KOPT-K1 (cell line): Measurements from ENCODE around the gene PPP2R1B.

ENCODE experiments used
- H3K27ac ChIP-seq: fragments of 200-600 bp; sonication (generic); 2 replicates; pipeline ENCODE4 v1.5.1; 2016; ENCODE audit warnings: antibody characterized with exemption, mild to moderate bottlenecking, low read depth, low read length; ENCODE audit not compliant: poor library complexity, severe bottlenecking
- H3K36me3 ChIP-seq: fragments of 200-600 bp; sonication (generic); 2 replicates; pipeline ENCODE4 v1.5.1; 2017; ENCODE audit warnings: antibody characterized with exemption, mild to moderate bottlenecking, low read length, moderate library complexity; ENCODE audit not compliant: insufficient read depth
- H3K9me3 ChIP-seq: fragments of 200-600 bp; sonication (generic); 2 replicates; pipeline ENCODE4 v1.5.1; 2017; ENCODE audit warnings: antibody characterized with exemption, low read length, mild to moderate bottlenecking; ENCODE audit not compliant: insufficient read depth, poor library complexity, severe bottlenecking

Gene PPP2R1B

DNA sequence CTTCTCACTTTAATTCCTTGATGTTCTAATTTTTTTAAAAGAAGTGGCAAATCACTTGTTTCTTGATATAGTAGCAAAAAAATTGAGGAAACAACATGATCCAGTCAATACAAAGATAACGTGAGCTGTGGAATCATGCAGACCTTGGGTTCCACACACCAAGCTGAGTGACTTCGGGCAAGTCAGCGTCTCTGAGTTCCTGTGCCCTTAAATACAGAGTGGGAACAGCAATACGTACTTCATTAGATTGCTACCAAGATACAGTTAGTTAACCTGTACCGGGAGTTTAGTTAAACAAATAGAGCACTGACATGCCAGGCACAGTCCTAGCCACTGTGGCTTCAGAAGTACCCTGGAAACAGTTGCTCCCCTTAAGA is 58.5 kb downstream of the PPP2R1B start:
- H3K27ac ChIP-seq, result no peak overlapping the region
- H3K9me3 ChIP-seq, result no peaks in the 10 kb centered on the region
- H3K36me3 ChIP-seq, result peaks cover 90% of the 10 kb centered on the region

DNA sequence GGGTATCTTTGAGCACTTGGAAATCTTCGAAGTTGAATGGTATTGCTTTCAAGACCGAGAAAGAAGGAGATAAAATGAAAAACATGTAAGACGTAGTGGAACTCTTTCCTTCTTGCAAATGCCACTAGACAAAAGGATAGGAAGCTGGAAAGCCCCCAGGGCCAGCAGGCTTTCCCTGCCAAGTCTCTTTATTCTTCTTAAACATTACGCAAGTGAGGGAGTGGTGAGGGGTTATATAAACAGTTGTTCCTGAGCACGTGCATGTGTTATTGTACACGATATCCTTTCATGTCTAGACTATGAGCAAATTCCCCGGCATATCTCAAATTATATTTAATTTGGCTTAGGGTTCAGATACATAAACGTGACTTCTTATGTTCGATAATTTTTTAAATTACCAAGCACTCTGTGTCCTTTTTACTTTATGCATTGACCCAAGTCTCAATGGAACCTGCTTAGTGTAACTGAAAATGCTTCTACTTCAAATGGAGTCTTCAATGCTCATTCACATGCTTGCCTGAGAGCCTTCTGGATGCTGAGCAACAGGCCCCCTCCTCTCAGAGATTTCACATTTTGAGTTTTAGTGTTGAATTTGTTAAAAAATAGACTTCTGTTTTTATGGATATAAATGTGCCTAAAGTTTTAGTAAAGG is 59.0 kb downstream of the PPP2R1B start:
- H3K9me3 ChIP-seq, result no peaks in the 10 kb centered on the region
- H3K27ac ChIP-seq, result no peak overlapping the region
- peaks cover 90% of the 10 kb centered on the region for H3K36me3 ChIP-seq

DNA sequence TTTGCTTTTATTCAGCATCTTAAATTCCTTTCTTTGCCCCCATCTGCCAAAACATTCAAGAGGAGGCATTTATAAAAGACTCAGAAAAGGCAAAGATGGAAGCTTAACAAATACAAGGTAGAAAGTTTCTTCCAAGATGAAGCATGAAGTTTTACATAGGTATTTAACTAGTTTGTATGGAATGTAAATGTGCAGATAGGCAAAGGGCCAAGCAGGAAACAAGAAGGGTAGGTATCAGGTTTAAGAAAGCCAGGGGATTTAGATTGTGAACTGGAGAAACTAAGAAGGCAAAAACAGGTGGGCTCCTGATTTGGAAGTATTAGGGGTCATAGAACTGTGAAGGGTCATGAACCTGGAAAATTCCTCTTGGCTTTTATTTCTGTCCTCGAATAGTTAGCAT is 62.6 kb downstream of the PPP2R1B start:
- no peaks in the 10 kb centered on the region for H3K9me3 ChIP-seq
- H3K36me3 ChIP-seq, result peaks cover 64% of the 10 kb centered on the region
- no peak overlapping the region for H3K27ac ChIP-seq

DNA sequence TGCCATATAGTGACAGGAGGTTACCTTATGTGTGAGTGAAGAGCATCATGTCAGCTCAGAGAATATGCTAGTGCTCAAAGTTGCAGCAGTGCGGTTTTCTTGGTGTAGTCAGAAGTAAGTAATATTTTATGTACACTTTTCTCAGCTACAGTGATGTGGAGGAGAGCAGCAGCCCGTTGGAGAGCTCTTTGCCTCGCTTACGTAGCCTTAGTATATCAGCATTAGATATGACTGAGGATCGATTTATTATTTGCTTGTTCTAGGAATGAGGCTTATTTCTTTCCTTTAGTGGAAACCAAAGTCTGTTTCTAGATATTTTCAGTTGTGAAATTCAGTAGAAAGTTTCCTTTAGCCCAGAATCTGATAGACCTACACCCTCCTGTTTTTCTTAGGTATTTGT is 63.6 kb downstream of the PPP2R1B start:
- Histone ChIP-seq H3K27ac (no peak overlapping the region), H3K9me3 (no peaks in the 10 kb centered on the region), H3K36me3 (peaks cover 54% of the 10 kb centered on the region)

DNA sequence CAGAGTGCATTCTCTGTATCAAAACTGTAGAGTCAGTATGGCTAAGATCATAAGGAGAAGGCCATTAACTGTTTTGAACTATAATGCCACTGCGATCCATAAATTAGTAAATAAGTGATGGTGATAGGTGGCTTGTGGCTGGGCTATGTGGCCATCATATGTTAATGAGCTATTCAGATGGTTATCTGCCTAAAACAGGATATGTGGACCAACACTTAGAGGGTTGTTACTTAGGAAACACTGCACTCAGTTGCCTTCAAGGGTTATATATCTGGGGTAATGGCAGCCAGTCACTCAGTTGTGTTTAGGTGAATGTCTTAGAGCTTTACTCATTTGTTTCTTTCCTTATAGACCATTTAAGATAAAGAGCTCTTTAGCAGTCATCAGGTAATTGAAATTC is 66.0 kb downstream of the PPP2R1B start:
- Histone ChIP-seq H3K9me3 (no peaks in the 10 kb centered on the region), H3K36me3 (peaks cover 34% of the 10 kb centered on the region), H3K27ac (no peak overlapping the region)

DNA sequence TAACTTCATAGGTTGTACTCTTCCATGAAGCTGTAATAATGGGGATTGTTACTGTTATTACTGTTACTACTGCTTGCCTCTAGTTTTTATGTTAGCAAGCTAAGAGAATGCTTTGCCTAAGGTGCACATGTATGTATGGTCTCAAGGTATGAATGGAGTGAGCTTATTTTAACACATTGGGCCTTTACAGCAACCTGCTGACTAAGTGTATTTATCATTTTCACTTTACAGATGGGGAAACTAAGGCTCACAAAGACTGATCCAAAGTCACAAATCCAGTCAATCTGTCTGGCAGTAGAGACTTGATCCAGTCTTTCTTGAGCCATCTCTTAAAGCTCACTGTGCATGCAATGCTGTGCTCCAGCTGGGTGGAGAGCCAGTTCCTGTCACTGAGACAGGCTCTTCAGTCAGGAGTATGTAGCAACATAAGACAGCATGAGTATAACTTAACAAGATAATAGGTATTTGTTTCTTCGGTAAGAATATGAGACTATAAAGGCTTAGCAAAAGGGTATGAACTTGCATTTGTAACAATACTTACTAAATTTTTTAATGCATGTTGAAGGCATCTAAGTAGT is 66.5 kb downstream of the PPP2R1B start:
- Histone ChIP-seq H3K9me3 (no peaks in the 10 kb centered on the region), H3K36me3 (peaks cover 34% of the 10 kb centered on the region), H3K27ac (no peak overlapping the region)

DNA sequence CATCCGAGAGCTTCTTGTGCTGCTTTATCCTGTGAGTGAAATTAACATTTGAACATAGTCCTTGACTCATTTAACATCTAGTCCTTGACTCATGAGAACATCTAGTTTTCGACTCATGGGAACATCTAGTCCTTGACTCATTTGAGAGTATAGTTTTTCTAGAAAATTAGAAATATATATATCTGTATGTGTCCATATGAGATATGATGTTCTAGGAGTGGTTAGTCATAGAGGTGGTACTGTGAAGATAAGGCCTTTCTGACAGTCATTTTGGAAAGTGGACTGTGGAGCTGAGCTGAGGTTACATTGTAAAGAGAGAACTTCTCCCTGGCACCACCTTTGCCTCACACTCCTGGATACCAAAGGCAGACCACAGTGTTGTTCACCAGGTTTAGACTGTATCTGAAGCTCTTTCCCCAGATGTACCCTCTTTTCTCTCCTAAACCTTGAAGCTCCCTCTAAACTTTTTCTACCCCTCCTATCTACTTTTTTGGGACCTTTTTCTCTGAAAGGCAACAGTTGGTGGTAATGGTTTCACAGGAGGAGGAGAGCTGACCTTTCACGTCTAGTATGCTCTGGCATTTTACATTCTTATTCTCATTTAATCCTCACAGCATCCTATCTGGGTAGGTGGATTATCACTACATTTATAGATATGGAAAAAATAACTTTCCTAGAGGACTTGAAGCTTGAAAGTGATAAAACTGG is 67.2 kb downstream of the PPP2R1B start:
- Histone ChIP-seq H3K27ac (no peak overlapping the region), H3K9me3 (no peaks in the 10 kb centered on the region), H3K36me3 (peaks cover 29% of the 10 kb centered on the region)

DNA sequence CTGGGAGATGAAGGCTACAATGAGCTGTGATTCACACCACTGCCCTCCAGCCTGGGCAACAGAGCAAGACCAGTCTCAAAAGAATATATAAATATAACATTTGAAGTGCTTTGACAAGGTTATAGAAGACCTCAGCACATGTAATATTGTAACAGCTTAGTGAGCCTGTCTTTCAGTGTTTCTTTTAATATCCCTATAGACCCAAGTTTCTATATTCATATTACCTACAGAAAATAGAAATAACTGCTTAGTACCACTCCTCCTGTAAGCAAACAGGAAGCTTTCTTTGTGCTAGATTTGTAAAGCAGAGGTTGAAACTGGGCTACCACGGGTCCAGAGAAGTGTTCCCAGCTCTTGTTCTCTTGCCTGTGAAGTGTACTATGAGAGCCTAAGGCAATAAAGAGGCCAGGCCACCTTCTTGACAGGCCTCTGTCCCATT is 68.2 kb downstream of the PPP2R1B start:
- Histone ChIP-seq H3K27ac (no peak overlapping the region), H3K9me3 (no peaks in the 10 kb centered on the region), H3K36me3 (peaks cover 18% of the 10 kb centered on the region)

DNA sequence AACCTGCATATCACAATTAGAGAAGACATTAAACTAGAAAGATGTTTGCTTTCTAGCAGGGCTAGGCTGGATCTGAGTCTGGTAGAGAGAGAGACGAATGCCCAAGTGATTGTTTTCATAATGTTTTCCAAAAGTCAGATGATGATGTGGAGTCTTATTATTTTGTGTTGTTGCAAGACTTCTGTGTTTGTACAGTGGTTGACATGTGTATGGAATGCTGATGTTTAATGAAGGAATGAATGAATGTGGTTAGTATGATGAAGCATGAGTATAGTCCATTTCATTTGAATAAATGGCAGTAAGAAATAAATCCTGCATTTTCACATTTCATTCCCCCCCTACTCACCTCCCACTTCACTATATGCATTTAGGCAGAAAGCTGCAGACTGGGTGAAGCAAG is 69.6 kb downstream of the PPP2R1B start:
- Histone ChIP-seq H3K27ac (no peak overlapping the region), H3K36me3 (peaks cover 7% of the 10 kb centered on the region; the same call in 1 of the 2 replicates)

DNA sequence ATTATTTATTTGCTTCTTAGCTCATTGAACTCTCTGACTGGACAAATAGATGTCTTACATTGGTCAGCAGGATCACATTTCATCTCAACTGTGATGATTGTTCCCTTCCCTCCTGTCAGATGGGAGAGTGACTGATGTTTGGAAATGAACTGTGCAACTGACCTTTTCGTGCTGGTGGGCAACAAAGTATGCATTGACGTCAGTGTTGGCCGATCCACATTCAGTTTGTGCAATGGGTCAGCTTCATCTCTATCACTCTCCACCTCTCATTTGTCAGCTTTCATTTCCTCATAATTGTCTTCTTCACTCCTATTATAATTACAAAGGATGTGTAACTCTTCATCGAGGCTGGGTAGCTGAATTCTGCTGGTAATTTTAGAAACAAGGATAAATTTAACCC is 71.3 kb downstream of the PPP2R1B start:
- peaks cover 18% of the 10 kb centered on the region; the same call in 1 of the 2 replicates for H3K36me3 ChIP-seq
- no peaks in the 10 kb centered on the region for H3K9me3 ChIP-seq
- H3K27ac ChIP-seq, result no peak overlapping the region

More for the DNA sequence above, 69.6 kb downstream of the PPP2R1B start:
- H3K9me3 ChIP-seq, result no peaks in the 10 kb centered on the region

DNA sequence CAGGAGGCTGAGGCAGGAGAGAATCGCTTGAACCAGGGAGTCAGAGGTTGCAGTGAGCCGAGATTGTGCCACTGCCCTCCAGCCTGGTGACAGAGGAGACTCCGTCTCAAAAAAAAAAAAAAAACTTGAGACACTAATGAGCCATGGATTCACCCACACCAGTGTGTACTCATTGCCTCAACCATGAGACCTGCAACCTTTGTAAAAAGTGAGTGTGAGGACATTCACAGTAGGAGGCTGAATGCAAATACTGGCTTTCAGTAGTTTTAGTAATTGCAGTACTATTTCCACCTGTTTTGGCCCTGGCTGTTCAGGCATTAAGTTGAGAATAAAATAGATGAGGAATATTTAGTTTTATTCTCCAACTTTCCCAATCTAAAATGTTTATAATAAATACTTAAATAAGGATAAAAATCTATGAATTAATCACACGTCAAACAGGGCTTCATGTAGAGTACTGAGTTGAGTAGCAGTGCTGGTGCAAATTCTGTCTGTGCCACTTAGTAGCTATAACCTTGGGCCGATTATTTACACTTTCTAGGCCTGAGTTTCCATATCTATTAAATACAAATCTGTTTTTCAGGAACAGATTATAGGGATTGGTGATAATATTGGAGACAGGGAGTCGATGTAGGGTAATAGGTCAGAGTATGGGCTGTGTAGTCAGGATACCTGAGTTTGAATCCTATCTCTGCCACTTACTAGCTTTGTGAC is 72.8 kb downstream of the PPP2R1B start:
- Histone ChIP-seq H3K36me3 (peaks cover 29% of the 10 kb centered on the region), H3K27ac (no peak overlapping the region), H3K9me3 (no peaks in the 10 kb centered on the region)

DNA sequence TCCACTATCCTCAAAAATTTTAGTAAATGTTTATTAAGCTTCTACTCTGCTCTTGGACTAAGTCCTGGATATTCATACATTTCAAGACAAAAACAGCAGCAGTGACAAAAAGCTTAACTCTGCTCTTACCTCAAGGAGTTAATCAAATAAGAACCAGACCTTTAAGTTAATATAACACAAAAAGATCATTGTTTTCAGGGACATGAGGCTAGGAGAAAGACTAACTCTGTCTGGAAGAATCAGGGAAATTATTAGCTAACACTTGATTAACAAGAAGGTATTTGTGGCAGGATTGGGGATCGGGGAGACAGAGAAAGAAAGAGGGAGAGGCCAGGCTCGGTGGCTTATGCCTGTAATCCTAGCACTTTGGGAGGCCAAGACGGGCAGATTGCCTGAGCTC is 74.4 kb downstream of the PPP2R1B start:
- peaks cover 35% of the 10 kb centered on the region for H3K36me3 ChIP-seq
- no peak overlapping the region for H3K27ac ChIP-seq
- no peaks in the 10 kb centered on the region for H3K9me3 ChIP-seq

DNA sequence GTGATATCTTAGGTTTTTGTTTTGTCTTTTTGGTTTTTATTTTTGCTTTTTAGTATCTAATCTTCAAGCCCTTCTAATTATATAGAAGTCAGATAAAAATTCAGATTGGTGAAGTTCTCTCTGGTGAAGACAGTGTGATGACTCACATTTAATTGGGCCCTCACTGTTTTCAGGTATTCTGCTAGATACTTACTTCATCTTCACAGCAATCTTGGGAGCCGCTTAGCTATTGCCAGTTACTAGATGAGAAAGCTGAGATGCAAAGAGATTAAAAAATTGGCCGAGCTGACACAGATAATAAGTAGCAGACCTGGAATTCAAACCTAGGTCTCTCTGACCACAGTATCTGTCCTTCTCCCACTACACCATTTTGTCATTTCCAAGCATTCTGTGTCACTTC is 75.0 kb downstream of the PPP2R1B start:
- Histone ChIP-seq H3K36me3 (peaks cover 35% of the 10 kb centered on the region), H3K27ac (no peak overlapping the region), H3K9me3 (no peaks in the 10 kb centered on the region)

DNA sequence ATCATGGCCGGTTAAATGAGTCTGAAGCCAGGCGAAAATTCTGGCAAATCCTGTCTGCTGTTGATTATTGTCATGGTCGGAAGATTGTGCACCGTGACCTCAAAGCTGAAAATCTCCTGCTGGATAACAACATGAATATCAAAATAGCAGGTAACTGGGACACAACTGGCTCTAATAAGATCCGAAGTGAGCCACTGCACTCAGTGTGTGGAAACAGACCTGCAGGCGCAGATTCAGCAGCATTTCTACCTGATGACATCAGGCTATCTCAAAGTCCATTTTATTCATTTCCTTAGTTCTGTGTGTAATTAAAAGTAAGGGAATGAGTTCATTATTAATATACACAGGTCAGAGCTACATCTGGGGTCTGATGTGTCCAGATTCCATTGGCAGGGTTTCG is 78.2 kb downstream of the PPP2R1B start:
- no peak overlapping the region for H3K27ac ChIP-seq
- peaks cover 34% of the 10 kb centered on the region for H3K36me3 ChIP-seq
- H3K9me3 ChIP-seq, result no peaks in the 10 kb centered on the region

DNA sequence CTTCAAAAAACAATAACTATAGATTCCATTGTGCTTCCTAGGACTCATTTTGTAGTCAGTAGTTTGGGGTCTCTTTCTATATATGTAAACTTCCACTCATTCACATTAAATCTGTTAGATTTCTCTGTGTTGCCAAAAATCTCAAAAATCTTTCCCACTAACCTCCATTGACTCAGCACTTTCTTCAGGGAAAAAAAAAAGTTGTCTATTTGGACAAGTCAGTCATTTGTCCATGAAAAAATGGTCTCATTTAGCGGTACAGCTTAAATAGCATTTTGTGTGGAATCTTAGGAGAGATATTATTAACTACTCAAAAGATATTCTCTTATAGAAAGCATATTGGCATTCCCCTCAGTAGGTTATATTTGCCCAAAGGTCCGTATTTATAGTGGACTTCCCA is 81.9 kb downstream of the PPP2R1B start:
- H3K27ac ChIP-seq, result no peak overlapping the region
- H3K9me3 ChIP-seq, result no peaks in the 10 kb centered on the region
- peaks cover 19% of the 10 kb centered on the region for H3K36me3 ChIP-seq
